Measurements from ENCODE around the gene STK38. TPM values are rescaled to one million over a fixed set of nuclear protein-coding genes. Genes with fewer than 3 reads are reported as not detected.

STK38 gene
- total RNA-seq, 1 experiment from 2014 or later, result 16.4 TPM

DNA sequence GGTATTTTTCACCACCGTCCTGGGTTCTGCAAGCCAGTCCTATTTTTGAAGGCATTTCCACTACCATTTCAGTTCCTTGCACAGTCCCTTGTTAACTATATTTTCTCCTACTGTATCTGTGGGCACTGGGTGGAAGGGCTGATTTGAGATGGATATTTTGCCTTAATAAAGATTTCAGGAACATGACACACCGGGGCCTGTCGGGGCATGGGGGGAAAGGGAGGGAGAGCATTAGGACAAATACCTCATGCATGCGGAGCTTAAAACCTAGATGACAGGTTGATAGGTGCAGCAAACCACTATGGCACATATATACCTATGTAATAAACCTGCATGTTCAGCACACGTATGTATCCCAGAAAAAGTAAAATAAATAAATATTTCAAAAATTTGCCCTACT, 22.4 kb downstream of the STK38 start:
- DNase-seq (ENCODE audit: extremely low read depth, low read depth), result no peak

DNA sequence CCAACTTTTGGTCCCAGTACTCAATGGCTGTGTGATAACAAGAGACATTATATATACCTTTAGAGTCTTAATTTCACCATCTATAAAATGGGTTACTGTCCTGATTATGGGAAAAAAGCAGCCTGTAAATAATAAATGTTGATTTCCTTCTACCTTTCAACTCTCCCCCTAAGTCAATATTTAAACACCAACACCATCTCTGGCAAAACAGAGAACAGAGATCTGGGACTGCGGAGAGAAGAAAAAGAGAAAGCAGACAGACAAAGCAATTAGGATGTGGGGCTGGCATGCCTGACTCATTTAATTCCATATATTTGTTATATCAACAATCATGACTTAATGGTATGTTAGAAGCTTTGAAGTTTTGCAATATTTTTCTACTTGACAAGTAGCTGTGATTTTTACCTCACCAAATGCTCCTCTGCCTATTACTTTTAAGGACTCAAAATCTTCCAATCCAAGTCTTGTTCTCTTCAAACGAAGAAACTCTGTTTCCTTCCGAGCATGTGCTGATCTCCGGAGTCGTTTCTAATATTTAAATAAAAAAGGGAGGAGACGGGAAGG, 23.3 kb downstream of the STK38 start:
- DNase-seq (ENCODE audit: extremely low read depth, low read depth), result no peak

DNA sequence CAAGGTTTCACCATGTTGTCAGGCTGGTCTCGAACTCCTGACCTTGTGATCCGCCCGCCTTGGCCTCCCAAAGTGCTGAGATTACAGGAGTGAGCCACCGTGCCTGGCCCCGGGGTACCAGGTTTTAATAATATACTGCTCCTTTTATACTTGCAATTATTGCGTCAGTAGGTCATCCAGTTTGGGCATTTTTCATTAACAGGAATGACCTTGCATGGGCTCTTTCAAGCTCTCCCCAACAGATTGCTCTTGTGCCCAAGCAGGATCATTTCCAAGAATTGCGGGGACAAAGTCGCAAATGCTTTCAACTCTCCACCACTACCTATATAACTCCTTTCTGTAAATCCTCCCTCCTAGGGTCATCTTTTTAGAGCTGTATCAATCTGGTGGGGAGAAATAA, 23.8 kb downstream of the STK38 start:
- DNase-seq (ENCODE audit: extremely low read depth, low read depth), result no peak

DNA sequence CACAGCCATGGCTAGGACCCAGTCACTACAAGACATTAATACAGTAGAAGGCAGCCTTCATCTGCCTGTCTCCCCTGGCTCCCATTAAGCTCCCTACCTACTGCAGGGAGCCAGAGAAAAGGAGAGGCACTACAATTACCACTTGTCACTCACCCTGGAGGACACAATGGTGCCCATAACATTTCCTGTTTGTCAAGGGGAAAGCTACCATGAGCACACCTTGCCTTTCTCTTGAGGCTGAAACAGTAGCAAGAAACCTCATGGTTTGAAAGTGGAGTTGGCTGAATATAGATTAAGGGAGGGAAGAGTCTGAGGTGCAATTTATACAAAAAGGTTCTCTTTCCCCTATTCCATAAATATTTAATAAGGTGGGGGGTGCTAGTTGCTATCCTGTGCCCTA, 27.9 kb downstream of the STK38 start:
- no peak for DNase-seq (ENCODE audit: extremely low read depth, low read depth)

DNA sequence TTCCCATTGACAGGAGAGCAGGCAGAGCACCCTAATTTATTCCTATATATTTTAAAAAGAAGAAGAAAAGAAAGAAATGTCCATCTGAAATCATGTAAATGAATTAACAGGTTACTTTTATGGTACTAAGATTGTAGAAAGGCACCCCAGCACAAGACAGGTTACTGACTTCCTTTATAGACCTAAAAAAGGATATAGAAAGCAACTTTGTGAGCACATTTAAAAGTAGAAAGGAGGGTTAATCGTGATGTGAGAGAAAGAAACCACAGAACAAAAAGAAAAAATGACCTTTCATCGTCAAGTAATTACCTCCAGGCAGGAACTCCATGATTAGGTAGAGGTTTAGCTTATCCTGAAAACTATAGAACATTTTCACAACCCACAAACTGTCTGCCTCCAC, 29.9 kb downstream of the STK38 start:
- no peak for DNase-seq (ENCODE audit: extremely low read depth, low read depth)

DNA sequence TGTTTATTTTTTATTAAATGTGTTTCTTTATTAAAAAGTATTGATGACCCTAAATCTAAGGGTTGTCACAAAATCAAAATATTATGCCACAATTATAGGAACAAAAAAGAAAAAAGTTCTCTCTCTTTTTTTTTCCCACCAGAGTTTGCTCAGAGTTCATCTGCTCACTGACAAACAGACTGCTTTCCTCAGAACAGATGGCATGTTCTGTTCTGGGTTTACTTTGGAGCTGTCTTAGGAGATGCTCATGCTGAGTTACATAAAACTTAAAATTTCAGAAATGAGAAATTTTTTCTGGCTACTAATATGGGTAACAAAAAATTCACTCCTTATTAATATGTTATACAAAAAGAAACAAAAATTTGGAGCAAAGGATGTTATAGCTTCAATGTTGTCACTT, 30.3 kb downstream of the STK38 start:
- DNase-seq (ENCODE audit: extremely low read depth, low read depth), result no peak

DNA sequence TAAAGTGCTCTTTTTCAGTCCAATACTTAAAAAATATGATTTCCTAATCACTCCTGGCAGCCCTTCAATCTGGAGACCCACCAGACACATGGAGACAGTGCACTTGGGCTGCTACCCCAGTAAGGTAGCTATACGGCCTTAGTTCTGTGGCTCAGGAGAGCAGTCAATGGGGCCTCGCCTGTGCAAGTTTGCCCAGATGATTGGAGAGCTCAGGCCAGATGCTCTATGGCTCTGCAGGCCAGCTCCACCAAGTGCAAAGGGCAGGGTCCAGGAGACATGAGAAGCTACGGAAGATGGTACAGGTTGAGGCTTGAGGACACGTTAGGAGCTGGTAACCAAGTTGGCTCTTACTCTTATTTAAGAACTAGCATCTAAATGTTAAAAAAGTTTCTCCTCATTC, 30.7 kb downstream of the STK38 start:
- DNase-seq (ENCODE audit: extremely low read depth, low read depth), result no peak

DNA sequence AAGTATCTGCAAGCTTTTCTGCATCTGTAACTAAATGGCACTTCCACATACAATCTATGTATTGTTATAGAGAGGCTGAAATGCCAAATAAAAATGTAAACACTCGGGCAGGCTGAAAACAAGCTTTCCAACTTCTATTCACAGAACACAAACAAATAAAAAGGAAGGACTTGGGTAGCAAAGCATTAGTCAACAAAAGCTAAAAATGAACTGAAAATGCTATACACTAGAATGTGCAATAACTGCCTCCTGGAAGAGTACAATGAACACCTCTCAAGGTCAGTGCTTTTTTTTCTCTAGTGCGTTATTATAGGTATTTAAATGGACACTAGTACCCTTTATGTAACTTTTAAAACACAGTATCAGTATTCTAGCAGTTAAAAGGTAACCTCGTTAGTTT, 31.4 kb downstream of the STK38 start:
- no peak for DNase-seq (ENCODE audit: extremely low read depth, low read depth)

DNA sequence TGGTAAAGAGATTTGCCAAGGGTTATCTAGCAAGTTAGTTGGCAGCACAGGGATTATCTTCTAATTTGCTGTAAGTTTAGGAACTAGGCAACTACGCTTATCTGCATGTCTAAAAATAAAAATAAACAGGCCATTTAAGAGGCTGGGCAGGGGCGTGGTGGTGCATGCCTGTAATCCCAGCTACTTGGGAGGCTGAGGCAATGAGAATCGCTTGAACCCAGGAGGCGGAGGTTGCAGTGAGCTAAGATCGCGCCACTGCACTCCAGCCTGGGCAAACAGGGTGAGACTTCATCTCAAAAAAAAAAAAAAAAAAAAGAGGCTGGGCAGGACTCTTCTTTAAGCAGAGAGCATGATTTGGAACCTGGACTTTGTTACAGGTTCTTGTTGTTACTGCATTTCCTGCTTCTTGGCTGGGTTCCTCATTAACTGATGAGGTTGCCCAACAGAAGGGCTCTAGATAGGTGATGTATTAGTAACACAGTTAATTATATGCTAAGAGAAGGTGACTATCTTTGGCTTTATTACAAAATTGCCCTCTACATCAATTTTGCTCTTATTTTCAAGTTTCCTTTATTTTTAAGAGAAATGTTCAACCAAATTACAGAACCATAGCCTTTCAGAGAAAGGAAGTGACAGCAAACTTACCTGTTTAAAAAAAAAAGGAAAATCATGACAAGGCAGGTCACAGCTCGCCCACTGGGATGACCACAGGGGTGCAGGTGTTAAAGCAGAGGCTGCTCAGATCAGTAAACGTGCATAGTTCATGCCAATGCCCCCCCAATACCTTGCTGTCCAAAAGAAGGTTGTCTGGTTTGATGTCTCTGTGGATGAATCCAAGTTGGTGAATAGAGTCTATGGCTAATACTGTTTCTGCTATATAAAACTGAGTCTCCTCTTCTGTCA, 32.5 kb downstream of the STK38 start:
- DNase-seq (ENCODE audit: extremely low read depth, low read depth), result no peak

DNA sequence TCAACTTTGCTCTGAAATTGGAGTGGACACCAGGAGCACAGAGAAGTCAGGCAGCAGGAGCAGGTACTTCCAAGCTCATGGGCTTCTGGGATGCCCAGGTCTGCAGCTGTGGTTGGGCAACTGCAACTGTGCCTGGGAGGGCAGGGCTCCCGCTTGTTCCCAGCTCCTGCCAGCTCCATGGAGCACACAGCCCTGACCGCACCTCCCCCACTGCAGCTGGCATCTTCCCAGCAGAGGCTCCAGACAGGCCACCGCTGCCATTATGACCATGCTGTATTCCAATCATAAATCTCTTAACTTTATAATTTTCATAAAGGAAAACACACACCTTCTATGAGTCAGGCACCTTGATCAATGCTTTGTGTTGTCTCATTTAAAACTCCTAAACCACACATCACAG, 36.9 kb downstream of the STK38 start:
- no peak for DNase-seq (ENCODE audit: extremely low read depth, low read depth)

DNA sequence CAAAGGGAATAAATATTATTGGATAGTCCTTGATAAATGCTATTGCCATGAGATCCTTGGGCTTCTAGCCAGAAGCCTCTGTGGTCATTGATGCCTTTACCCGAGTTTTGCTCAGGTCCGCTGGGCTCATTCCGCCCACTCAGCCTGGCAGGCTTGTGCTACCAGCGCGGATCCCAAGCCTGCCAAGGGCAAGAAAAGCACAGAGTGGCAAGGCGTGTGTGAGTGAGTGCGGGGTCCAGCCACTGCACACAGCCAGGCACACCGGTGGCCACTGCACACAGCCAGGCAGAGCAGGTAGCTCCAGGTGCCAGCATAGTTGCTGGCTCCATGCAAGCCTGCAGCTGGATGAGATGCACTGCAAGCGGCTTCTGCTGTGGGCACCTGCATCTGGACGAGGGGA, 38.7 kb downstream of the STK38 start:
- DNase-seq (ENCODE audit: extremely low read depth, low read depth), result no peak

DNA sequence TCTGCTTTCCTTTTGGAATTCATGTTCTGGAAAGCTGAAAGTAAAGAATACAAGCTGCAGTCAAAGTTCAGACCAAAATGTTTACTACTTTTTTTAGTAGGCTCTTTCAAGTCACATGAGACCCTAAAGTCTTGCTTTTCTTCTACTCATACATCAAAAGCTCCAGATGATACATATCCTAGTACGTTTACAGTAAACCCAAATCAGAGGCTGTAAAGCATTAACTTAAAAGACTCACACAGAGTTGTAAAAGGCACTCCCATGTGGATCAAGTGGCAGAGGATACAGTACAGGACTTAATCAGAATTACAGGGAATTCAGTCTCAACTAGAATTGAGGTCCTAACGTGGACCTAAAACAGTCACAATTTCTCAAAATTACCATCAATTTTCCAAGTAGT, 40.7 kb downstream of the STK38 start:
- no peak for DNase-seq (ENCODE audit: extremely low read depth, low read depth)

DNA sequence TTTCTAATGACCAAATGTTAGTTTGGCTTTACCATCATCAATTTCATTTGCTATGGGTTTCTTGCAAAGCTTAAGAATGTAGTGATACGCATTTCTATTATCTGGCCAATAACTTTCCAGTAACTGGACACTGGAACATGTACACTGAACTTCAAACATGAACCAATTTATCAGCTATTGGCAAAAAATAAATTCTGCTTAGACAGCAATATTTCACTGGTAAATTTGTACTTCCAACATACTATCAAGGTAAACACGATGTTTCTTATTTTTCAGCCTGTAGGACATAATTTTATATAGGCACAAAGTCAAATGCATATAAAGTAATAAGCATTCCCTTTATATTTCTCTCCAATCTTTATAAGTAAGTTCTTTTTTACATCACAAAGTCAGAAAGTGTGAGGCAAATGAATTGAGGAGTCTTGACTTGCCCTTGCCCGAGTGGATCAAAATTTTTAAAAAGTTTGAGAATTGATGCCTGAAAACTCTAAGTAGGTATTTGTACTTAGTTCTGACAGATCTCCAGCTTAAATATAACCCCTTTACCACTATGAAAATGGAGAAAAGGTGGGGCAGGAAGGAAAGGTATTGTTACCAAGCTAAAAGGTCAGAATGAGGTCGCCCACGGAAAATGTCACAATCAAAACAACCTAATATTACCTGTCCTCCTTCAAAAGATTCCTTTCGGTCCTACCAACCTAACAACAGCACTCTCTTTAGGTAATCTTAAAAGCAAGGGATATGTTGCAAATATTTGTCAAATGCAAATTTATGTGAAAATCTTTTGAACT, 41.3 kb downstream of the STK38 start:
- no peak for DNase-seq (ENCODE audit: extremely low read depth, low read depth)

DNA sequence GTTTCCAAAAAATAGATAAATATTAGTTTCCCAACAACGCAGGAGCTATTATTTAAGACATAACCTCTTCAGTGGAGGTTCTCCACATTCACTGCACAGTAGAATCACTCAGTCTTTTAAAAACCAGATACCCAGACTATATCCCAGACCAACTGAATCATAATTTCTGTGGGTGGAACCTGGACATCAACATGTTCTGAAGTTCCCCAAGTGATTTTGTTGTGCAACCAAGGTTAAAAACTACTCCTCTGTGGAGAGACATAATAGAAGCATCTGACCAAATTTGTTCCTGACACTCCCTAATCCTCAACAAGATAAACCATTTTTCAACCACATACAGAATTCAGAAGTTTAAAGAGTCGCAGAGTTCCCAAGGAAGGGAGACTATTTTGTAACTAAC, 42.3 kb downstream of the STK38 start:
- no peak for DNase-seq (ENCODE audit: extremely low read depth, low read depth)

DNA sequence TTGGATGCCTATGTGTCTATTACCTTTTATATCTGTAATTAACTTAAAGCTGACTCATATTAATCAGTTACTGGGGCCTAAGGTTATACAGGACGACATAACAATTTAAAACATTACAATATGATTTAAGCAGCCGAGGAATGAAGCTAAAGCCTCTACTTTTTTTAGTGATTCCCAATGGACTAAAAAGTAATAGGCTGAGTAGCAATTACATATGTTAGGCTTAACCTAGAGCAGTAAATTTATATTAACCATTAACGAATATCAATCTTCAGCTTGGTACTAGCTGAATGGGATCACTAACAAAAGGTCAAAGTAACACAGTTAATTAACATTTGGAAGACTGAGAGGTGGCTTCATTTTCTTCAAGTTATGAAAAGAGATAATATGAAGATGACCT, 43.1 kb downstream of the STK38 start:
- no peak for DNase-seq (ENCODE audit: extremely low read depth, low read depth)

DNA sequence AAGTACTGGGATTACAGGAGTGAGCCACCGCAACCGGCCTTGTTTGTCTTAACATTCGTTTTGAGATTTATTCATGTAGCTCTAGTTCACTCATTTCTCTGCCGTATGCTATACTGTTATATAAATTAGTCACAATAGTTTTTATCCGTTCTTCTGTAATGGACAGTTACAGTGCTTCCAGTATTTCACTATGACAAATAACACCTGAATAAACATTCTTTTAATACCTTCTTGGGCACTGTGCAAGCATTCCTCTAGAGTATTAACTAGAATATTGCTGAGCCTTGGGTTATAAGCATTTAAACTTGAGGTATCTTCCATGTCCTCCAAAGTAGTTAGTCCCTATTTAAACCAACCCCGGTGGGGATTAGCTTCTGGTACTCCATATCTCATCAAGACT, 45.6 kb downstream of the STK38 start:
- no peak for DNase-seq (ENCODE audit: extremely low read depth, low read depth)

DNA sequence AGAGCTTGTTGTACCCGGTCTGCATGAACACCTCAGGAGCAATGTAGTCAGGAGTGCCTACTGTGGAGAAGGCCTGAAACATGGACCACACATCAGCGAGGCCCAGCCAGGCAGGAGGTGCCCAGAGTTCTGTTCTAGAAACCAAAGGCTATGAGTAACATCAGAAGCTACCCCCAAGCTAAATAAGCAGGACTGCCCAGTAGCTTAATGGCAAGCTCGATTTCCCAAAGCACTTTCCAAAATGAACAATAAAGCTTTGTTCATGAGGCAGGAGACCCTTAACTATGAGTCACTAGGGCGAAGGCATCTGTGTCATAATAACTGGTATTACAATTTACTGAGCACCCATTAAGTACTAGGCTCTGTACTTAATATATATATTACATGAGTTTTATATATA, 47.4 kb downstream of the STK38 start:
- DNase-seq (ENCODE audit: extremely low read depth, low read depth), result no peak

DNA sequence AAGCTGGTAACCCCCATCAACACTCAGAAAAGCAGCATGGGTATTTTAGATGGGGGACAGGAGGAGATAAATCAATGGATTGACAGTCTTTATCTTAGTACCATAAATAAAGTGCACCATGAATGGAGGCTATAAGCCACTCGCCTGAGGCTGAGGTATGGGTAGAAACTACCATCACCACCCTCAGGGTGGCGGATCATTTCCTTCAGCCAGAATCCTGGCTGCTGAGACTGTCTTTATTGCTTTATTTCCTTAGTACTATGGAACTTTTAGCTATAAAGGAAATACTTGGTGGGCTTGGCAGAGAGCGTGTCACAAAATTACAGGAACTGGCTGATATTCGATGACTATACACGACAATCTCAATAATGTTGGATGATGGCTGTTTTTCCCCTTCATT, 52.2 kb downstream of the STK38 start:
- DNase-seq (ENCODE audit: extremely low read depth, low read depth), result no peak

DNA sequence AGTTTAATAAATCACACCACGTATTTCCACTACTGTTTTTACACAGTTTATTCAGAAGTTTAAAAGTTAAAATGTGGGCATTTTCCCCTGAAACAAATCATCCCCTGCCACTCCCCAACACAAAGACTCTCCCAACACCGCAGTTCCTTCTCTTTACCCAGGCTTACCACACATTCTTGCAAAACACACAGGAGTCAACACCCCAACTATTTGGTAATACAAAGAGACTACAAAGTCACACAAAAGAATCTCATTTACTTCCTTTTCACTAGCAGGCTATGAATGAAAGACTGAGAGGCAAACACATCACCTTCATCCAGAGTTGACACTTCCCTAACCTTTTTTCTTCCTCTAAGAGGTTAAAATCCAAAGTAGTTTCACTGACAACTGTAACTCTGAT, 53.4 kb downstream of the STK38 start:
- no peak for DNase-seq (ENCODE audit: extremely low read depth, low read depth)

DNA sequence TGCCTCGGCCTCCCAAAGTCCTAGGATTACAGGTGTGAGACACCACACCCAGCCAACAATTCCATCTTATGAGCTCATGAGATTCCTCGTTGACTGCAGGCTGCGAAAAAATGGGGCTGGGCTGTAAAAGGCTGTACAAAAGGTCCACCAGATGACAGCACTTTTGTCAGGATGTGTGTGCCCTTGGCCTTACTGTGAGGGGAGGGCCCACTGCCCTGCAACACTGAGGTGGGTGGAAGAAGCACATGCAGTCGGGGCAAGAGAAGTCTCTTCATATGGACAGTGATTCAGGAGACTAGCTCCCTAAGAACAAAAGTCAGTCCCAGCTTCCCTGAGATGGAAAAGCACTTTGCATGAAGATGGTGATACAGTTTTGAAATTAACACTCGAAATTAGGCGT, 54.0 kb downstream of the STK38 start:
- DNase-seq (ENCODE audit: extremely low read depth, low read depth), result no peak

DNA sequence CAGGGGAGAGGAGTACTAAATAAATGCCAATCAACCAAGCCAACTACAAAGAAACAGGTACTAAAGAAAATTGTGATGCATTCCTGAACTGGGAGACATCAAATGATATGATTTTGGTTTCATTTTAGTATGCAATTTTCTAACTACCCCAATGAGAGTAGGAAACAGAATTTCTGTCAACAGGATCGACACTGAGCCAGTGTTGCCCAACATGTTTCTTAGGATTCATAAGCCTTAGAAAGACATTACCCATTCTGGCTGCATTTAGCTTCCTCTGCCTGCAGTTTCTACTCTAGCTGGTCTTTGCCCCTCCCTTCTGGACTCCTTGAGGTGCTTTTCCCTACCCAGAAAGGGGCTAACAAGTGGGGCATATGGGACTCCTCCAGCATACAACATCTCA, 54.7 kb downstream of the STK38 start:
- DNase-seq (ENCODE audit: extremely low read depth, low read depth), result no peak

DNA sequence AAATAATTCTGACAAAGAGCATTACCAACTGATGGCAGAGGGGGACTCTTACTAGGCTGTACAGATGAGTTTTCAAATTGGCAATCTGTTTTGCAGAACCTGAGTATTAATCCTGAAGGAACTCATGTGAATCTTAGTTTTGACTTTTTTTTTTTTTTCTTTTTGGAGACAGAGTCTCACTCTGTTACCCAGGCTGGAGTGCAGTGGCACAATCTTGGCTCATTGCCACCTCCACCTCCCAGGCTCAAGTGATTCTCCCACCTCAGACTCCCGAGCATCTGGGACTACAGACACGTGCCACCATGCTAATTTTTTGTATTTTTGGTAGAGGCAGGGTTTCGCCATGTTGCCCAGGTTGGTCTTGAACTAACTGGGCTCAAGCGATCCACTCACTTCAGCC, 55.2 kb downstream of the STK38 start:
- DNase-seq (ENCODE audit: extremely low read depth, low read depth), result no peak
